Lower leg skin (tissue), 4 donors: ENCODE results near the gene OCA2. TPM values are rescaled to one million over a fixed set of nuclear protein-coding genes. Genes with fewer than 3 reads are reported as not detected.

ENCODE experiments used
- DNase-seq, 2 donors: peaks; one replicate each; pipeline ENCODE4 v3.0.0-alpha.2; 2019; ENCODE audit warnings: low spot score in 2 of 2
- H3K4me3 ChIP-seq: fragments of 200-600 bp; sonication (generic); 2 replicates; pipeline ENCODE4 v1.5.1; 2017; ENCODE audit warnings: mild to moderate bottlenecking, low read depth; ENCODE audit not compliant: poor library complexity, severe bottlenecking
- CTCF ChIP-seq, 3 donors: fragments of 450-650 bp; IDR thresholded peaks; one replicate each; pipeline ENCODE4 v1.5.1; 2016; ENCODE audit warnings: antibody characterized with exemption in 3 of 3, mild to moderate bottlenecking in 3 of 3, moderate library complexity in 2 of 3
- POLR2A ChIP-seq, 2 donors: fragments of 450-650 bp; IDR thresholded peaks; one replicate each; pipeline ENCODE4 v1.6.1; 2016 to 2017; ENCODE audit warnings: antibody characterized with exemption in 2 of 2, mild to moderate bottlenecking in 1 of 2, moderate library complexity in 1 of 2
- WGBS, 2 donors: methylation state at CpG; one replicate each; pipeline ENCODE4 v1.1.5; 2018; 5-methylcytosine and 5-hydroxymethylcytosine counted together
- intact Hi-C: fragments of 100-400 bp; cut with DNase I; formaldehyde crosslinking; loops from one replicate; pipeline ENCODE4 v1.15.0; 2023; ENCODE audit warnings: low total_unique reads
- total RNA-seq, 4 donors: library from RNA; depleted of rRNA; stranded (reverse); fragments of >200 nt; gene quantifications; one replicate each; pipeline ENCODE4 v1.1.0, GENCODE V29; 2016

OCA2 gene
- total RNA-seq, 4 donors from 2014 or later = 12.0 to 15.8 (median 13.9) TPM

DNA sequence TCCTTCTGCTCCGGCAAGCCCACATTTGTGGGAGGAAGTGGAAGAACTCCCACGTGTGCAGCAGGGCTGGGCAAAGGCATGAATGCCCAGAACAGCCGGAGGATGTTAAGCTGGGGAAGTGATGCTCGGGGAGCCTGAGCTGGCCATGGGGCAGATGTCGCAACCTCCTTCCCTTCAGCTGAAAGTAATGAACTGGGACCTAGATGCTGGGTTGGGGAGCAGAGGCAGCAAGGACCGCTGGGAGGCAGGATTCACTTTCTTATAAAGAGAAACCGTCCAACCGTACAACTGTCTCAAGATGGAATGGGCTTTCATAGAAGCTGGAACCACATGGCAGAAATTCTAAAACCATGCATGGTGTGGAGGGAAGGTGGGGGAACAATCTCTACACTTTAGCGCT is 290.9 kb downstream of the OCA2 start:
- 73 to 80% methylated on average over 9 of the region's 9 CpGs for WGBS, 2 donors
- DNase-seq = no peak
- H3K4me3 ChIP-seq = no peak overlapping the region
- intact Hi-C loops = no loop called here
- no peak for TF ChIP-seq CTCF (IDR thresholded peaks at IDR 0.05)
- no peak for TF ChIP-seq POLR2A (IDR thresholded peaks at IDR 0.05)

GRCh38 chr15:27807335-27807734 is 291.8 kb downstream of the OCA2 start:
- no peak for DNase-seq
- no peak overlapping the region for H3K4me3 ChIP-seq
- WGBS, 2 donors = 88 to 89% methylated on average over 7 of the region's 7 CpGs
- no peak for TF ChIP-seq POLR2A (IDR thresholded peaks at IDR 0.05)
- intact Hi-C loops = no loop called here

DNA sequence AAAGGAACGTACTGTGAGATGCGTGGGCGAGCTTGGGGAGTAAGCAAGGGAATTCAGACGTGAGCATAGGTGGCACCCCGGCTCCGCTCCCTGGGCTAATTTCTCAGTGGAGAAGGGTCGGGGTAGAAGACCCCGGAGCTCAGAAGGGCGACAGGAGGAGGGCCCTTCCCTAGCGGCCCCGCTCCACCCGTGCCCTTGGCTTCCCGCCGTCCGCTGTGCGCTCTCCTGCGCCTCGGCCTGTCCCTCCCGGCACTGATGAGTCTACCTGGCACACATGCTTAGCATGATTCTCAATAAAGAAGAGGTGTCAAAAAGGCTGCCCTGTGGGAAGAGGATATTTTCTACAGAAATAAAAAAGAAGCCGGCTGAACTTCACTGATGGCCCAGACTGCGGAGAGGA is 292.7 kb downstream of the OCA2 start:
- WGBS, 2 donors = 94 to 97% methylated on average over 21 of the region's 21 CpGs

GRCh38 chr15:27805261-27806220 is 293.6 kb downstream of the OCA2 start:
- intact Hi-C loops = no loop called here
- TF ChIP-seq CTCF (IDR thresholded peaks at IDR 0.05) (no peak), POLR2A (IDR thresholded peaks at IDR 0.05) (no peak)
- DNase-seq = no peak
- WGBS, 2 donors = 94% methylated on average over 54 of the region's 54 CpGs
- no peak overlapping the region for H3K4me3 ChIP-seq

More for the DNA sequence above, 292.7 kb downstream of the OCA2 start:
- intact Hi-C loops = no loop called here
- H3K4me3 ChIP-seq = no peak overlapping the region
- no peak for TF ChIP-seq CTCF (IDR thresholded peaks at IDR 0.05)
- no peak for TF ChIP-seq POLR2A (IDR thresholded peaks at IDR 0.05)
- no peak for DNase-seq

DNA sequence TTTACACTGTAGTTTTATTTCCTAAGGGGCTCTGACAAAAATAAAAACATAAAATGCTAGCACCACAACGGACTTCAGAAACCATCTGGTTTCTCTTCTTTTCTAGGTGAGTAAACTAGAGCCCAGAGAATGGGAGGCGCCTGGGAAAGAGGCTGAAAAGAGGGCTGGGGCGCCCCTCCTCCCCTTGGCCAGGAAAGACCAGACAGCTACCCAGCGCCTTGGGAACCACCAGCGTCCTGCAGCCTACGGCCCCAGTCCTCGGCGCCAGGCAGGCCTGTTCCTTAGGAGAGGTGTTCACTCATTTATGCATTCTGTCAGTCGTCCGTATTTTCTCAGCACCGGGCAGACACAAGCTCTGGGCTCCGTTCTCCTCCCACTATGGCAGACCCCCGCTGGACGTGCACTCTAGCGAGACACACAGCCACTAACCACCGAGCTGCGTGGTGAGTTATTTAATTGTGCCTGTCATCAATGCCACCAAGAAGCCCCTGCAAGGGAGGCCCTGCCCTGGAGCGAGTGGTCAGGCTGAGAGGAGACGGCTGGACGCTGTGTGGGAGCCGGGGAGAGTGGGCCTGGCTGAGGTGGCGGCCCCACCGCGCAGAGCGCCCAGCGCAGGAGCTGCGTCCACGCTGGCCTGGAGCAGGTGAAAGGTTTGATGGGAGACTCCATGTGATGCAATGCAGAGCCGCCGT is 294.4 kb downstream of the OCA2 start:
- no peak overlapping the region for H3K4me3 ChIP-seq
- TF ChIP-seq CTCF (IDR thresholded peaks at IDR 0.05) (no peak), POLR2A (IDR thresholded peaks at IDR 0.05) (no peak)
- intact Hi-C loops = no loop called here
- DNase-seq = no peak
- WGBS, 2 donors = 90 to 94% methylated on average over 28 to 30 of the region's 30 CpGs

- no peak for TF ChIP-seq CTCF (IDR thresholded peaks at IDR 0.05)
- no peak for TF ChIP-seq POLR2A (IDR thresholded peaks at IDR 0.05)
- no peak for DNase-seq
- 87 to 91% methylated on average over 5 of the region's 5 CpGs for WGBS, 2 donors
- H3K4me3 ChIP-seq = no peak overlapping the region
- intact Hi-C loops = no loop called here
Observed at GRCh38 chr15:27798807-27799206, 300.3 kb downstream of the OCA2 start.
